ENCODE measurements around the gene LNP1.

The LNP1 gene

GRCh38 chr3:100403362-100404249 lies 2.3 kb downstream of the LNP1 start:
- ChIA-PET CTCF (interaction anchor here (0.8 to 2.1 kb wide), 9 partner anchors 10 to 571 kb away, joined by 3 to 6 read pairs (median 4); no protein-coding TSS in a partner anchor), POLR2A (interaction anchor here (0.7 to 1.5 kb wide), 2 partner anchors 69 to 575 kb away, joined by 4 to 5 read pairs; partner anchors contain the start of gene NIT2)
- TF ChIP-seq CTCF (IDR thresholded peaks at IDR 0.05; ENCODE audit: control extremely low read depth, extremely low read depth, low read depth, missing control alignments) = no peak
- no peak for DNase-seq (ENCODE audit: extremely low spot score)

GRCh38 chr3:100404250-100404548 lies 2.9 kb downstream of the LNP1 start:
- POLR2A ChIA-PET = no interaction called here
- DNase-seq (ENCODE audit: extremely low spot score) = no peak
- TF ChIP-seq CTCF (IDR thresholded peaks at IDR 0.05; ENCODE audit: control extremely low read depth, extremely low read depth, low read depth, missing control alignments) = no peak
- CTCF ChIA-PET = interaction anchor here (0.8 to 1.6 kb wide), 8 partner anchors 9 to 572 kb away, joined by 3 to 5 read pairs (median 4); no protein-coding TSS in a partner anchor

- DNase-seq (ENCODE audit: extremely low spot score) = no peak
- ChIA-PET CTCF (no interaction called here), POLR2A (no interaction called here)
- no peak for TF ChIP-seq CTCF (IDR thresholded peaks at IDR 0.05; ENCODE audit: control extremely low read depth, extremely low read depth, low read depth, missing control alignments)
Observed at GRCh38 chr3:100407164-100407563, 5.8 kb downstream of the LNP1 start.

- CTCF ChIA-PET = no interaction called here
- no peak for TF ChIP-seq CTCF (IDR thresholded peaks at IDR 0.05; ENCODE audit: control extremely low read depth, extremely low read depth, low read depth, missing control alignments)
- POLR2A ChIA-PET = no interaction called here
- no peak for DNase-seq (ENCODE audit: extremely low spot score)
Observed at GRCh38 chr3:100407977-100408532, 6.7 kb downstream of the LNP1 start.

- DNase-seq (ENCODE audit: extremely low spot score) = no peak
- POLR2A ChIA-PET = no interaction called here
- CTCF ChIA-PET = interaction anchor here (0.8 to 2.9 kb wide), 5 partner anchors 7 to 95 kb away, joined by 3 to 8 read pairs (median 3); no protein-coding TSS in a partner anchor
- TF ChIP-seq CTCF (IDR thresholded peaks at IDR 0.05; ENCODE audit: control extremely low read depth, extremely low read depth, low read depth, missing control alignments) = no peak
Observed at GRCh38 chr3:100411091-100411982, 10.0 kb downstream of the LNP1 start.
